ENCODE data around the gene FRMD5.
"Not testable (repeated sequence)": the region's sequence is repeated elsewhere in the genome, so short reads cannot be mapped to it uniquely, and the experiment has no call there.

Gene FRMD5

DNA sequence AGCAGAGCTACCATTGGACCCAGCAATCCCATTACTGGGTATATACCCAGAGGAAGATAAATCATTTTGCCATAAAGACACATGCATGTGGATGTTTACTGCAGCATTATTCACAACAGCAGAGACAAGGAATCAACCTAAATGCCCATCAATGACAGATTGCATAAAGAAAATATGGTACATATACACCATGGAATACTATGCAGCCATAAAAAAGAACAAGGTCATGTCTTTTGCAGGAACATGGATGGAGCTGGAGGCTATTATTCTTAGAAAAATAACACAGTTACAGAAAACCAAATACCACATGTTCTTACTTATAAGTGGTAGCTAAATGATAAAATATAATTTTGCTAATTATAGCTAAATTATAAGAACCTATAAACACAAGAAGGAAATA is 162.3 kb downstream of the FRMD5 start:
- DNase-seq (ENCODE audit: low read depth in 2 of 2), result not testable (repeated sequence)

DNA sequence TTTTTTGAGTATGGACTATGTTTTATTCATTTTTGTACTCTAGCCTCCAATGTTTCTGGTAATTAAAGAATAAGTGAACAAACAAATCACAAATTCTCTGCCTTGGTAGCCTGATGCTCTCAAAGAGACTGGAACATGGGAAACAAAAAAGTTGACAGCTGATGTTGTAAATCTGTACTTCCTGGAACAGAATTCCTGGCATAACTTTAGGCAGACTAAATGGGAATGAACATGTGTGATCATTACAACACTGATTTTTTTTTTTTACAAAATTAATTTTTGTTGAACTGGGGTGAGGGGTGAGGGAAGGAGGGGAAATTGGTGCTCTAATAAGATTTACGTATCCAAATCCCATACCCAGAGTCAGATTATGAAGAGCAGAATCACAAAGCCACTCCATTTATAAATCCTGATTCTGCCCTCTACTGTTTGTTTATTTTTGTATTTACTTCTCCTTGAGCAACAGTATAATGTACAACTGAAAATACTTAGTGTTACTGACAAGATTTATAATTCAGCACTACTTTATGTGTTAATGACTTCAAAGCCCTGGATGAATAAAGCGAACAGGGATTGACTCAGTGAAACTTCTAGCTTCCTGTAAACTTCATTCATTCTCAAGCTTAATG is 165.0 kb downstream of the FRMD5 start:
- DNase-seq (ENCODE audit: low read depth in 2 of 2), result no peak

DNA sequence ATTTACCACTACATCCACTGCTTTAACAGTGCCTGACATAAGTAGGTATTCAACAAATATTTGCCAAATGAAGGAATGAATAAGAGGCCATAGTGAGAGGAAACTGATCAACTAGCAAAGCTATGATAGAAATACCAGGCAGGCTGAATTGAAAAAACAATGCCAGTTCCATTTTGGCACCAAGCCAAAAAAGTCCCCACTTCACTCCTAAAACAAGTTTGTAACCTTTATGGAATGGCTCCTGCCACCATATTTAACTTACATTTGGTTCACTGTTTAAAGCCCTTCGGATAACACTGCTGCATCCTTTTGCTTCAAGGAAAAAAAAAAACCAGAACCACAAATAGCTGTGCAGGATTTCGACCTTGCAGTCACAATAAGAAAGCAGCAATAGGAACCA is 166.1 kb downstream of the FRMD5 start:
- DNase-seq (ENCODE audit: low read depth in 2 of 2), result no peak

DNA sequence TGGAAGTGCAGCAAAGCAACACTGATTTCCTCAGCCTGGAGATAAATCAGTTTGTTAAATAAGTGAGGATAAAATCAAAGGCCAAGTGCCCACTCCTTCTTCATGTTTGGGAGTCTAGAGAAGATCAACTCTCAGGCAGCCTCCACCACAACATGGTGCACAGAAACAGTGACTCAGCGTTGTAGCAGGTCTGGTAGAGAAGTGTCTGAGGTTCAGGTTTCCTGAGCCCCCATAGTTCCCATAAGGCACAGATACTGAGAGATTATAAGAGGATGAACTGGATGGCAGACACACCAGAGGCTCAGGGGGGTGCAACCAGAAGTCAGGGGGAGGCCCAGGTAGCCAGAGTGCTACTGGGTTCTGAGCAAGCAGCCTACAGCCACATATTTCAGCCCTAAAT is 166.7 kb downstream of the FRMD5 start:
- DNase-seq (ENCODE audit: low read depth in 2 of 2), result no peak

DNA sequence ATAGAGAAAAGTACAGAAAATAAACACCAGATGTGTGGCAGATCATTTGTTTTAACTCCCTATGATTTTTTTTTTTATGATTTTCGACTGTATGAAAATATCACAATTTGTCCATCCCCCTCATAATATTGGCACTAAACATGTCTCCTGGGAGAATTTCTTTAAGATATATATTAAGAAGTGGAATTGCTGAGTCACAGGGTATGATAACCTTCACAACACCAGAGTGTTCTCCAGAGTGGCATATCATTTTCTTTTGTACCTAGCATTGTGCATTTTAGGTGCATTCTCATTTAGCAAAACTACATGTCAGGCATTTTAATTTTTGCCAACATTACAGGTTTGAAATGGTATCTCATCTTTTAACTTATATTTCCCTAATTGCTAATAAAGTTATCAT is 170.9 kb downstream of the FRMD5 start:
- no peak for DNase-seq (ENCODE audit: low read depth in 2 of 2)

DNA sequence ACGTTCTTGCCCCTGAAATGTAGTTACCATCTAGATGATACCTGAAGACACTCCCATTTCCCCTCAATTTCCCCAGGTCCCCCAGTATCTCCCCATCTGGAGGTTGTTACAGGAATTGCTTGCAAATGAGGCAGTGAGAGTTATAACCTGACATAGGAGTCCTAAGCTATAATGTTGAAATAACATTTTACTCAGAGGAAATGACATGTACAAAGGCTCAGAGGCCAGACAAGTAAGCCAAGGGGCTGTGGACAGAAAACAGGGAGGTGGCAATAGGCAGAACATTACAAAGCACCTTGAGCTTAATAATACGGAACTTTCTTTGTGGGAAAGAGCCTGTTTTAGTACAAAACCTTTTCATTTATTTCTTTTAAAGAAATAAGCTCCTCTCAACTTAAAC is 171.9 kb downstream of the FRMD5 start:
- DNase-seq (ENCODE audit: low read depth in 2 of 2), result no peak

DNA sequence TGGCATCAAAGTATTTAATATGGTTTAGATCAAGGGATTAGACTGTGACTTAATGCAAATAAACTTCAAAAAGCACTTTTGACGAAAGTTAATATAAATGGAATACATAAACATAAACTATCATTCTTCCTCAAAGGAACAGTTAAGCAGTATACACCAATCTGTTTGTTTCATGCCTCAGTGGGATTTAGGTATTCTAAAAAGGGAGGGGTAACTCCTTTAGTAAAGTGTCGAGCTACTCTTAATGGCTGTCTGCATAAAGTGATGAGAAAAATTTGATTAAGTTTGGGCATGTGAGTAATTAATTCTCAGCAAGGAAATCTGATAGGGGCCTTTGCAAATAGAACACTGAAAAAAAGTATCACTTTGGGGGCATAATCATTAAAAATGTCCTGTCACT is 176.9 kb downstream of the FRMD5 start:
- no peak for DNase-seq (ENCODE audit: low read depth in 2 of 2)

DNA sequence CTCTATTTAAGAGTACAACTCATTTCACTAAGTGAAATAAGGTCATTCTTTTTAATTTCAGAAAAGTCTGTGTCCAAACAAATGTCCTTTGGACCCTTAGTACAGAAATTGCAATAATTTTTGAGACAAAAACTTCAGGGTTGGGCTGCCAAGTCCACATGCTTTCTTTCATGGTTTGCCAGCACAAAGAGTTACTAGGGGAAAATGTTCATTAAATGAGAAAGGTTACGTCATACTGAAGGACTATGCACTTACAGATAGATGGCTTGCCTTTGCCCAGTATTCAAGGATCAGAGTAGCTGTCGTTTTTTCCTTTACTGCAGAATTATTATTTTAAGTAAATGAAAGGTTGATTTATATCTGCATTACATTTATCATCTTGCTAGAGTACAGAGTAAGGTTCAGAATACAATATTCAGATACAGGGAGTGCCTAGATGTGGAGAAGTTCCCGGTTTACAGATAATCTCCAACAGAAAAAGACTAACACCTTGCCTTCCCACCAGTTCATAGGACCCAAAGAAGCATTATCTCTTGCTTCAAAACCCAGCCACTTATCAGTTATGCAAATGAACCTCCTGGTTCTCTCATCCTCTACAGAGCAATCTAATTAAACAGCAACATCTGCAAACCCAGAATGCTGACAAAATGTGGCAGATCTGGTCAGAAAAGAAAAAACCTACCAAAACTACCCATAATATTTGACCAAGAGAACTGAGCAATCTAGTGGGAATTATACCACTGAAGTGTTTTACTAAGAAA is 179.3 kb downstream of the FRMD5 start:
- no peak for DNase-seq (ENCODE audit: low read depth in 2 of 2)

DNA sequence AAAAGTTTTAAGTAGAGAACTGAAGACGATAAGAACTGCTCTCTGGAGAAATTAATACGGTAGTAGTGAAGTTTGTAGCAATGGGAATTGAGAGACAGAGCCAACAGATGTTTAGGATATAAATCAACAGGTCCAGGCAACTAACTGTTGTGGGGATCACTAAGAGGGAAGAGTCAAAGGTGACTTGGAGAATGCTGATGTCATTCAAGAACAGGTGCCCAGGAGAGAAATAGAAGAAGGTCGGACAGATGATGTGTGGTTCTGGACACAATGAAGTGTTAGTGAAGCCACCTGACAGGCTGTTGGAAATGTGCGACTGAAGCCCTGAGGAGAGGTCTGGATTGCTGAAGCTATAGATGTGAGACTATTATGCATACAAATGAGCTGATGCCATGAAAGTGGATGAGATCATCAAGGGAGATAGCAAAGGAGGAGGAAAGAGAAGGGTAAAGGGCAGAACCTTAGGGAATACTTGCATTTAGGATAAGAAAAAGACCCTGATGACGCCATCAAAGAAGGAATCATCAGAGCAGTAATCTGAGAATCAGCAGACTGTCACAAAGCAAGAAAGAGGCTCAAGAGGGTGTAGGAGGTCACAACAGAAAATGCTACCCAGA is 183.7 kb downstream of the FRMD5 start:
- no peak for DNase-seq (ENCODE audit: low read depth in 2 of 2)

DNA sequence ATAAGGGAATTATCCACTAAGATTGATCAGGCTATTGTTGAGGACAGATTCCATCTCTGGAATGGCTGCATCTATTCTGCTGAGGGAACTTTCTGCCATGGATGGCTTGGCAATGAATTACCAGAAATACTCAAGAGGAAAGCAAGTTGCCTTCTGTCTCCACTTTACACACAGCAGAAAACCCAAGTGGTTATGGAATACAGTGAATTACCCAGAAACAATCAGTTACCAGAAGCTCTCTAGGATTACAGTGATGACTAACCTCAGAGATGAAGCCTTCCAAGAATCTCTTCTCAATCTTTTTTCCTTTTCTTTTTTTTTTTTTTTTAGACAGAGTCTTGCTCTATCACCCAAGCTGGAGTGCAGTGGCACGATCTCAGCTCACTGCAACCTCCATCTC is 185.0 kb downstream of the FRMD5 start:
- no peak for DNase-seq (ENCODE audit: low read depth in 2 of 2)

DNA sequence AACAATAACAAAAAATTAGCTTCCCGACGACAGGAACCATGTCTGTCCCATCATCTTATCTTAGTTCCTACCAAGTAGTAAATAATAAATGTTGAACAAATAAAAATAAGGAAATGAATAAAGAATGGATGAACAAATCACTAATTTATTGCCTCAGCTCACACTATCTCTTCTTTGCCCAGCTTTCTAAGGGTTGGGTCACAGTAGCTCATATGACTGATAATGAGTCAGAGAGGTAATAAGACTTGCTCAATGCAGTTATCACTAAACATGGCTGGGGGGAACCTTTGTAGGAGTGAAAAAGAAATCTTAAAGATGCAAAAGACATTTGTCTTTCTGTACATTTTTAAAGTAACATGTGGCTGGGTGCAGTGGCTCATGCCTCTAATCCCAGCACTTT is 186.0 kb downstream of the FRMD5 start:
- DNase-seq (ENCODE audit: low read depth in 2 of 2), result no peak

DNA sequence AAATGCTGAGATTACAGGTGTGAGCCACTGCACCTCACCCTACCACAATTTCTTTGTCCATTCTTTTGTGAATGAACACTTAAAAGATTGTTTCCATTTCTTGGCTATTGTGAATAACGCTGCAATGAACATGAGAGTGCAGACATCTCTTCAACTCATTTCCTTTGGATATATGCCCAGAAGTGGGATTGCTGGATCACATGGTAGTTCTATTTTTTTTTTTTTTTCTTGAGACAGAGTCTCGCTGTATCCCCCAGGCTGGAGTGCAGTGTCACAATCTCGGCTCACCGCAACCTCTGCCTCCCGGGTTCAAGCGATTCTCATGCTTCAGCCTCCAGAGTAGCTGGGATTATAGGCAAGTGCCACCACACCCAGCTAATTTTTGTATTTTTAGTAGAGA is 194.8 kb downstream of the FRMD5 start:
- DNase-seq (ENCODE audit: low read depth in 2 of 2), result not testable (repeated sequence)

DNA sequence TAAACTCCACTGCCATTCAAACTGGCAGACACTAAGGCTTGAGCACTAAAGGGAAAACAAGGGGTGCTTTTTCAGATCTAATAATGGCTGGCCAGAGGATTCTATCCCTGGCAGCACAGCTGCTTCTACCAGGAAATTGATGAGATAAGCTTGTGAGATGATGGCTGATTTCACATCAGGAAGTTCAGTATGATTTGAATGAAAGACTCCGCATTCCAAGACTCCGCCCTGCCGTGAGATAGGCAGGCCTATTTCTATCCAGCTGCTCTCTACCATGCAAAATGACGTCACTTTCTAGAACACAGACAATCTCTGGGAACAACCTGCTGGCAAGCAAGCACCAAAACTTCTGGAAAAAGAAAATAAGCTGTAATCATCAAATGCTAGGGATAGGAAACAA is 196.5 kb downstream of the FRMD5 start:
- DNase-seq (ENCODE audit: low read depth in 2 of 2), result no peak

DNA sequence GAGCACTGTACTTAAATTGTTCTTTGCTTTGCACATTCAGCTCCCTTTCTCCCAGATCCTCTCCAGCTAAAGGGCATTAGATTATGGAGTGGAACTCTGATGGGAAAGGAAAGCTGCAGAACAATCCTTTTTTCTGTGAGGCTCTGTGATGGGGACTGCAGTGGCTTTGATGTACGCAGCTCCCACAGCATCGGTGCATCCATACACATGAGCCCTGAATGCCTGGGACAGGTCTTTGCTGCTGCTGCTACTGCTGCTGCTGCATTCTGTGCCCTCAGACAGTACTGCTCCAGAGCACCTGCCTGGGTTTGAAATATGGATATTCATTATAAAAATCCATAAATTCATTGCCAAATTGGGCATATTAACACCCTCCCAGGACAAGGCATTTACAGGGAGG is 203.9 kb downstream of the FRMD5 start:
- DNase-seq (ENCODE audit: low read depth in 2 of 2), result no peak

DNA sequence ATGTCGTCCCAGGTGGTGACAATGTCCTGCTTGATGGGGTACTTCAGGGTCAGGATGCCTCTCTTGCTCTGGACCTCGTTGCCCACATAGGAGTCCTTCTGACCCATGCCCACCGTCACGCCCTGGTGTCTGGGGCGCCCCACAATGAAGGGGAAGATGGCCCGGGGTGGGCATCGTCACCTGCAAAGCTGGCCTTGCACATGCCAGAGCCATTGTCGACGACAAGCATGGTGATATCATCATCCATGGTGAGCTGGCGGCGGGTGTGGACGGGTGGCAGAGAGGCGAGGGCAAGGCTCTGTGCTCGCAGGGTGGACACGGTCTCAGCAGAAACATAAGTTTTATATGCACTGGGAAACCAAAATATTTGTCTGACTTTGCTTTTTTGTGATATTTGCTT is 205.1 kb downstream of the FRMD5 start:
- no peak for DNase-seq (ENCODE audit: low read depth in 2 of 2)

DNA sequence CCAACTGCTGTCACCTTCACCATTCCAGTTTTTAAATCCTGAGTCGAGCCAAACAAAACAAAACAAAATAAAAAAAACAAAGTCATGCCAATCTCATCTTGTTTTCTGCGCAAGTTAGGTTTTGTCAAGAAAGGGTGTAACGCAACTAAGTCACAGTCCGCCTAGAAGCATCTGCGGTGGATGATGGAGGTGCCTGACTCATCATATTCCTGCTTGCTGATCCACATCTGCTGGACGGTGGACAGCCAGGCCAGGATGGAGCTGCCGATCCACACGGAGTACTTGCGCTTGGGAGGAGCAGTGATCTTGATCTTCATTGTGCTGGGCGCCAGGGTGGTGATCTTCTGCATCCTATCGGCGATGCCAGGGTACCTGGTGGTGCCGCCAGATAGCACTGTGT is 206.2 kb downstream of the FRMD5 start:
- DNase-seq (ENCODE audit: low read depth in 2 of 2), result no peak

DNA sequence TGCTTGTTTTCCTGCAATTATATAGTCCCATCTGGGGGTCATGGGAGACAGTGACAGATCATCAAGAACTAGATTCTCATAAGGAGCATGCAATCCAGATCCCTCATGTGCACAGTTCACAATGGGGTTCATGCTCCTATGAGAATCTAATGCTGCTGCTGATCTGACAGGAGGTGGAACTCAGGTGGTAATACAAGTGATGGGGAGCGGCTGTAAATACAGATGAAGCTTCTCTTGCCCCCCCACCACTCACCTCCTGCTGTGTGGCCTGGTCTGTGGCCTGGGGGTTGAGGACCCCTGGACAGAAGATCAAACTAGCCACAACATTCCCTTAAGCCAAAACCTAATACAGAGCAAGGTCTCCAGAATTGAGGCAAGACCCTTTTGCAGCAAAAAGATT is 207.1 kb downstream of the FRMD5 start:
- DNase-seq (ENCODE audit: low read depth in 2 of 2), result no peak

DNA sequence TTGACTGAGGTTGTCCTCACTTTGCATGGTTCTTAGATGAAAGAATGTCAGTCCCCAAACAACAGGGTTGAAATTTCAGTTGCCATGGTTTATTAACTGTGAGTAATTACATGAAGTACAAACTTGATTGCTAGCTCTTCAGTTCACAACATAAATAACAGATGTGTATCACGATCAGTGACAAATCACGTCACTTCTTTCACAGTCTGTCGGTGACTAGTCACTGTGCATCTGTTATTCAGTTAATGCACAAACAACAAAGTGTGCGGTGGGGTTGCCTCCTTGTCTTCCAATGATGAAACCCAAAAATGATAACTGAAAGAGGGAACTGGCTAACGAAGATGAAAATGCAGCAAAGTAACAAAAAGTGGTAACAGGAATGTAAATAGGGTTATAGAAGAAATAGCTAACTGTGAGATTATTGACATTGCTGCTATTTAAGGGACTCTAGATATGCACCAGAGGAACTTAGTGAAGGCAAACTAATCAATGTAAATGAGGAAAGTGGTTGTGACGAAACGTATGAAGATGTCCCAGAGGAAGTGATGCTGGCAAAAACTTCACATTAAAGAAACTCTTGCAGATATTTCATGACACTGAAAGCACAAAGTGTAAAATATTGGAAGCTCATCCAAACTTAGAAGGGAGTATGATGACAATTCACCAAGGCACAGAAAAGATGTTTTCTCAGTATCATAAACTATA is 208.9 kb downstream of the FRMD5 start:
- no peak for DNase-seq (ENCODE audit: low read depth in 2 of 2)

DNA sequence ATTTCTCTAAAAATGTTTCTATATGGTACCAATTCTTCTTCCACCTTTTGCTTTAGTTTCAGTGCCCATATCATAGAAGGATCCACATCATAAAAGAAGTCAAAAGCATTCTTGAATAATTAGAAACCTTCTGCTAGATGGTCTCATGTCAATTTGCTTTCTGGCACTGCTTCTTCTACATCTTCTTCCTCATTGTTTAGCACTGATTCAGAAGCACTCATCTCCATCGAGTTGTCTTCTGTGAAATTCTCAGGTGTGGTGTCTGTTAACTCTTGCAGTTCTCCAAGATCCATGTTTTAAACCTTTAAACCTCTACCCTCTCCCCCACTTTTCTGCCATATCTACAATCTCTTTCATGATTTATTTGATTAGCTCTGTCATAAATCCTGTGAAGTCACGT is 213.5 kb downstream of the FRMD5 start:
- DNase-seq (ENCODE audit: low read depth in 2 of 2), result no peak

DNA sequence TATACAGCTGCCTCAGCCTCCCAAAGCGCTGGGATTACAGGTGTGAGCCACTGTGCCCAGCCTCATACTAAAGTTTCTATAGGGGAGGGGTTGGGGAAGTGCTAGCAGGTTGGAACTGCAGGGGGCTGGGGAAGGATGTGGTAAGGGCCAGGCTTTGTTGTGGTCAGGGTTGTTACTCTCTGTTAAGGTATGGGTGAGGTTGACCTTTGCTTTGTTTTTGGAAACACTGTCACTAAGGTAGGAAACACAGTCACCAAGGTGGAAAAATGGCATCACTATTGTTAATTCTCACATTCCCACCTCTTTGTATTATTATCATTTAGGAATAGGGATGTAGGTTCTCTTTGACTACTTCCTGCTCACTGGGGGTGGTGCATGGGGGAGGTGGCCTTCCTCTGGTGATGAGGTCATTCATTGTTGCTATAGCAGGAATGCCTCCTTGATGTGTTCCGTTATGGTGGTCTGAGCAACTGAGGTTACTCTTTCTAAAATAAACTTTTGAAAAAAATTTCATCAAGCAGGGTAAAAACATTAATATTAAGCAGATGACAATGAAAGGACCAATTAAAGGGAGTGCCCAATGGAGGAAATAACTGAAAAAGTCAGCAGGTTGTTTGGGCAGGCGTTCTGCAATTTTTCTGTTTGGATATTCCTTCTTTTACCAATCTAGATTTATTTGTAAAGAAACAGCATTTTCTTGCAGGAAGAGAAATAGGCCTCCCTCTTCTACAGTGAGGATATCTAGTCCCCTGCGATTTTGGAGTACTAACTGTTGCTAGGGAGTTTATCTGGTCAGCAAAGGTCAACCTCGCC is 217.8 kb downstream of the FRMD5 start:
- DNase-seq (ENCODE audit: low read depth in 2 of 2), result no peak

DNA sequence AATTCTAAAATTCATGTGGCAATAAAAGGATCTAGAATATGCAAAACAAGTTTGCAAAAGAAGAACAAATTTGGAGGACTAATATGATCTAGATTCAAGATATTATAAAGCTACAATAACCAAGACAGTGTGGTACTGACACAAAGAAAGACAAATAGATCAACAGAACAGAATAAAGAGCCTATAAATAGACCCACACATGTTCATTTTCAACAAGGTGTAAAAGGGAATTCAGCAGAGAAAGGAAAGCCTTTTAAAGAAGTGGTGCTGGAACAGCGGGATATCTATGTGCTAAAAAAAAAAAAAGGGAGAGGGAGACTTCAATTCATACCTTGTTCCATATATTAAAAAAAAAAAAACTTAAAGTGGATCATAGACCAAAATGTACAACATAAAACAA is 219.3 kb downstream of the FRMD5 start:
- no peak for DNase-seq (ENCODE audit: low read depth in 2 of 2)

DNA sequence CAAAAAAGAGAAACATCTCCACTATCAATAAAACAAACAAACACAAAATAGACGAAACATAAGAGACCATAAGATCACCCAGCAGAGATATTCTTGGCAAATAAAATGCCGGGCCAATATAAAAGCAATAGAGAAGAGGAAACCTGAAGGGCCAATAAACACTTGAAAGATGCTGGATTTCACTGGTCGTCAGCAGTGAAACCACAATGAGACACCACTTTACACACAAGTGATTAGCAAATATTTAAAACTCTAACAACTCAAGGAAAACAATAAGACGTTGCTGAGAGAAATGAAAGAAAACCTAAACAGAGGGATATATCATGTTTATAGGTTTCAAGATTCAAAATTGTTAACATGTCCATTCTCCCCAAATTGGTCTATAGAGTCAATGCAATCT is 219.7 kb downstream of the FRMD5 start:
- DNase-seq (ENCODE audit: low read depth in 2 of 2), result no peak
